Stomach (tissue), 9 donors: ENCODE measurements around the gene NOG. TPM values are rescaled to one million over a fixed set of nuclear protein-coding genes. Genes with fewer than 3 reads are reported as not detected.

Experiments used
- DNase-seq, 2 donors: peaks; one replicate each; pipeline versions ENCODE4 v3.0.0 to v3.0.0-alpha.2; 2013 to 2019
- H3K27ac ChIP-seq, 5 donors: fragments of 200-600 bp in 4 of 5; sonication (generic) in 4 of 5; one replicate each; pipeline ENCODE4 v1.5.1; 2013 to 2019; ENCODE audit warnings: mild to moderate bottlenecking in 1 of 5, moderate library complexity in 1 of 5
- H3K27me3 ChIP-seq, 3 donors: fragments of 200-600 bp; sonication (generic); one replicate each; pipeline ENCODE4 v1.5.1; 2017 to 2019; ENCODE audit warnings: mixed run types in 1 of 3
- H3K36me3 ChIP-seq, 4 donors: fragments of 200-600 bp; sonication (generic); 1 replicate in 3 of 4; 2 replicates in 1 of 4; pipeline ENCODE4 v1.5.1; 2016 to 2019
- H3K4me1 ChIP-seq, 4 donors: fragments of 200-600 bp; sonication (generic); one replicate each; pipeline ENCODE4 v1.5.1; 2016 to 2019
- H3K4me3 ChIP-seq, 4 donors: fragments of 200-600 bp; sonication (generic) in 3 of 4; one replicate each; pipeline ENCODE4 v1.5.1; 2016 to 2019; ENCODE audit warnings: mild to moderate bottlenecking in 1 of 4
- H3K9me3 ChIP-seq, 4 donors: fragments of 200-600 bp; sonication (generic); one replicate each; pipeline ENCODE4 v1.5.1; 2016 to 2019
- EP300 ChIP-seq: sonication (generic); formaldehyde crosslinking; IDR thresholded peaks from one replicate; pipeline ENCODE4 v1.6.1; 2017; ENCODE audit warnings: antibody characterized with exemption
- POLR2A ChIP-seq, 4 donors: fragments of 450-650 bp; IDR thresholded peaks; one replicate each; pipeline ENCODE4 v1.6.1; 2016; ENCODE audit warnings: antibody characterized with exemption in 4 of 4, control low read depth in 2 of 4, mild to moderate bottlenecking in 1 of 4, moderate library complexity in 1 of 4
- POLR2AphosphoS5 ChIP-seq, 3 donors: sonication (generic); formaldehyde crosslinking; IDR thresholded peaks; one replicate each; pipeline ENCODE4 v1.6.1; 2016; ENCODE audit warnings: antibody characterized with exemption in 3 of 3
- WGBS, 5 donors: extraction: QIAGEN DNeasy Blood & Tissue Kit in 3 of 5; methylation state at CpG; one replicate each; pipeline versions ENCODE4 v1.1.5 to v1.1.7; 2013 to 2018; 5-methylcytosine and 5-hydroxymethylcytosine counted together
- intact Hi-C: fragments of 100-400 bp; cut with DNase I; formaldehyde crosslinking; loops from one replicate; pipeline ENCODE4 v1.15.1; 2023; ENCODE audit warnings: low total_unique reads
- polyA plus RNA-seq, 3 donors: library from polyadenylated mRNA; stranded (reverse); fragments of 200-250 nt; gene quantifications; one replicate each; pipeline ENCODE4 v1.2.3, GENCODE V29; 2013
- small RNA-seq, 4 donors: library from RNA; depleted of rRNA; stranded (forward); fragments of <200 nt; gene quantifications; one replicate each; pipeline ENCODE3, GENCODE V24; 2016
- total RNA-seq, 5 donors: library from RNA; depleted of rRNA; stranded (reverse); fragments of >200 nt; gene quantifications; one replicate each; pipeline versions ENCODE4 v1.1.0 to v1.2.3, GENCODE V29; 2014 to 2016
- TF ChIP-seq, protein P1 (sequence below), 7 experiments: fragments of 450-650 bp in 4 of 7; fragments of 200-600 bp in 3 of 7; sonication (generic) in 3 of 7; IDR thresholded peaks; one replicate each; pipeline ENCODE4 v1.5.1; 2016 to 2019; ENCODE audit warnings: antibody characterized with exemption in 7 of 7, control low read depth in 2 of 7, mild to moderate bottlenecking in 1 of 7
- donor health status: healthy with polysubstance abuse.
- donor health status: Bipolar disorder and iron deficiency.
- donor health status: healthy.

The NOG gene
- total and polyA plus RNA-seq, 8 donors: 0.23 to 1.7 (median 0.31) TPM; not detected in 5

DNA sequence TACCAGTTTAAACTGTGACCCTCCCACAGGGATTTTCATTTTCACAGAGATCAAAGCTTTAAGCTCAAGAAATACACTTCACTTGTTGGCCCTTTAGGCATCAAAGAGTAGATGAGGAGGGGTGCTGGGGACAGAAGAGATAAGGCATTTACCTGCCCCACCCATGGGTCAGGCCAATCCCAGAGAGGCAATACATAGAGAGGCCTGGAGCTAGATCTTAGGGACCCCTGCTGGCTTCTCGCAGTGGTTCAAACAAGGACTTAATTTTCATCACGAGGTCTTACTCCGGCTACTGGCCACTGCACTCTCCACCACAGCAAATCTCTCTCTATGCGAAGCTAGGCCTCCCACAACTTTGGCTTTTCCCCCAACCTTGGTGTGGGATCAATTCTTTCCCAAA, 46.6 kb downstream of the NOG start:
- Histone ChIP-seq H3K4me3 (no peak overlapping the region), H3K4me1 (no peaks in the 10 kb centered on the region), H3K36me3 (no peaks in the 10 kb centered on the region), H3K27ac (no peak overlapping the region), H3K27me3 (peaks cover 0 to 43% (median 0%) of the 10 kb centered on the region in 3 donors), H3K9me3 (no peaks in the 10 kb centered on the region)
- TF ChIP-seq EP300: no peak
- no peak for TF ChIP-seq POLR2A (IDR thresholded peaks at IDR 0.05)
- no peak for TF ChIP-seq POLR2AphosphoS5 (IDR thresholded peaks at IDR 0.05)
- TF ChIP-seq, protein P1, sequence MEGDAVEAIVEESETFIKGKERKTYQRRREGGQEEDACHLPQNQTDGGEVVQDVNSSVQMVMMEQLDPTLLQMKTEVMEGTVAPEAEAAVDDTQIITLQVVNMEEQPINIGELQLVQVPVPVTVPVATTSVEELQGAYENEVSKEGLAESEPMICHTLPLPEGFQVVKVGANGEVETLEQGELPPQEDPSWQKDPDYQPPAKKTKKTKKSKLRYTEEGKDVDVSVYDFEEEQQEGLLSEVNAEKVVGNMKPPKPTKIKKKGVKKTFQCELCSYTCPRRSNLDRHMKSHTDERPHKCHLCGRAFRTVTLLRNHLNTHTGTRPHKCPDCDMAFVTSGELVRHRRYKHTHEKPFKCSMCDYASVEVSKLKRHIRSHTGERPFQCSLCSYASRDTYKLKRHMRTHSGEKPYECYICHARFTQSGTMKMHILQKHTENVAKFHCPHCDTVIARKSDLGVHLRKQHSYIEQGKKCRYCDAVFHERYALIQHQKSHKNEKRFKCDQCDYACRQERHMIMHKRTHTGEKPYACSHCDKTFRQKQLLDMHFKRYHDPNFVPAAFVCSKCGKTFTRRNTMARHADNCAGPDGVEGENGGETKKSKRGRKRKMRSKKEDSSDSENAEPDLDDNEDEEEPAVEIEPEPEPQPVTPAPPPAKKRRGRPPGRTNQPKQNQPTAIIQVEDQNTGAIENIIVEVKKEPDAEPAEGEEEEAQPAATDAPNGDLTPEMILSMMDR (IDR thresholded peaks at IDR 0.05): no peak
- intact Hi-C loops: no loop called here
- WGBS, 5 donors: 62 to 79% (median 68%) methylated on average over 4 of the region's 4 CpGs
- DNase-seq: no peak

DNA sequence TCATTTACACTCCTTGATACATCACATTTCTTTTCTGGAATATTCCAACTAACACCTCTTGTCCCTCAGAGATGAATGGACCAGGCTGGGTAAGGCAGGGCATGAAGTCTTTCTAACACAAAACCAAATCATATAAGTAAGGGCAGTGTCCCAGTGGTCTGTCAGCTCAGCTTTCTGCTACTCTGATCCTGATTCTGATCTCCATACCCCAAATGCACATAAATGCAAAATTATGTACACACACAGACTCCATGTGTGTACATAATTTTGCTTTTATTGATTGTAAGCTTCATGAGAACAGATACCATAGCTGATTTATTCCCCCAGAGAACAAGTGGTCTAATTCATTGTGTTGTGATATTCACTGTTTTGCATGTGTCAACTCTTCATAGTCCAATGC, 47.9 kb downstream of the NOG start:
- no peak for TF ChIP-seq POLR2A (IDR thresholded peaks at IDR 0.05)
- no peak for TF ChIP-seq EP300
- TF ChIP-seq, protein P1 (IDR thresholded peaks at IDR 0.05): no peak
- TF ChIP-seq POLR2AphosphoS5 (IDR thresholded peaks at IDR 0.05): no peak
- no peaks in the 10 kb centered on the region for H3K9me3 ChIP-seq

DNA sequence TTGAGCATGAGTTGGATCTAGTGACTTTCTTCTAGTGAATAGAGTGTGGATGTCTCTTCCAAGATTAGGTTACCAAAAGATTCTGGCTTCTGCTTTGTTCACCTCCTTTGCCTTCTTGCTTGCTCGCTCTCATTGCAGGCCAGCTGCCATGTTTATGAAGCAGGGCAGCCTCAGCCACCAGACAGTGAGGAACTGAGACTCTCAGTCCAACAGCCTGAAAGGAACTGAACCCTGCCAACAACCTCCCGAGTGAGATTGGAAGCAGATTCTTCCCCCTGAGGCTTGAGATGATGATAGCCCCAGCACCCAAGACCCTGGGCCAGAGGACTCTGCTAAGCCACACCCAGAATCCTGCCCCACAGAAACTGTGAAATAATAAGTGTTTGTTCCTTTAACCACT, 48.4 kb downstream of the NOG start:
- intact Hi-C loops: no loop called here
- Histone ChIP-seq H3K4me3 (no peak overlapping the region), H3K27me3 (peaks cover 0 to 35% (median 0%) of the 10 kb centered on the region in 3 donors), H3K9me3 (no peaks in the 10 kb centered on the region), H3K27ac (no peak overlapping the region), H3K4me1 (no peaks in the 10 kb centered on the region), H3K36me3 (no peaks in the 10 kb centered on the region)
- WGBS, 5 donors: 52 to 69% (median 63%) methylated on average over 2 of the region's 2 CpGs
- no peak for DNase-seq
- TF ChIP-seq POLR2AphosphoS5 (IDR thresholded peaks at IDR 0.05): no peak
- TF ChIP-seq EP300: no peak
- no peak for TF ChIP-seq POLR2A (IDR thresholded peaks at IDR 0.05)
- TF ChIP-seq, protein P1 (IDR thresholded peaks at IDR 0.05): no peak

More for the DNA sequence above, 47.9 kb downstream of the NOG start:
- Histone ChIP-seq H3K4me3 (no peak overlapping the region), H3K4me1 (no peaks in the 10 kb centered on the region), H3K36me3 (no peaks in the 10 kb centered on the region), H3K27me3 (peaks cover 0 to 35% (median 0%) of the 10 kb centered on the region in 3 donors), H3K27ac (no peak overlapping the region)
- DNase-seq: no peak
- intact Hi-C loops: no loop called here

DNA sequence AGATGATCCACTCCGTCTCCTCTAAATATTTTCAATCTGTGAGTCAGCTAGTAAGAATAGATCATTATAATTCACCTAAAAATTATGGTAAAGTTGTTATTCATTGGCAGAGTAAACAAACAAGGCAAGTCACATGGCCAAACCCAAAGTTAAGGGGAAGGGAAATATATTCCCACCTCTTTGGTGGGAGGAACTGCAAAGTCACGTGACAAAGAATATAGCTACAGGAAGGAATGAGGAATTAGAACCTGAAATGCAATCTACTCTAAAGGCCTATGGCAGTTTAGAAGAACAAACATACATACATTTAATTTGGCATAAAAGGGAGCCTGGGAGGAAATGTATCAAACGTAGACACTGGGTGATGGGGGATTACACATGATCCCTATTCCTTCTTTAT, 48.9 kb downstream of the NOG start:
- intact Hi-C loops: no loop called here
- Histone ChIP-seq H3K27ac (no peak overlapping the region), H3K4me3 (no peak overlapping the region), H3K27me3 (peaks cover 0 to 30% (median 0%) of the 10 kb centered on the region in 3 donors), H3K4me1 (no peaks in the 10 kb centered on the region), H3K9me3 (no peaks in the 10 kb centered on the region), H3K36me3 (no peaks in the 10 kb centered on the region)
- TF ChIP-seq, protein P1 (IDR thresholded peaks at IDR 0.05): no peak
- TF ChIP-seq EP300 (no peak), POLR2A (IDR thresholded peaks at IDR 0.05) (no peak), POLR2AphosphoS5 (IDR thresholded peaks at IDR 0.05) (no peak)
- WGBS, 5 donors: 63 to 79% (median 69%) methylated on average over 3 of the region's 3 CpGs
- no peak for DNase-seq

Small RNA genes lying within 50 kb of the gene (small RNA-seq; reads per million reads assigned to genes)
- 0 reads per million in 4 donors for gene RPL39P33

Other genes starting within 250 kb of the NOG start
- 1 to 10 TPM in 2 of 5 donors, under 1 TPM in 1, not detected in 2; 0.72 to 2.7 (median 1.8) TPM for gene C17orf67, start 240.2 kb downstream of the NOG start, total RNA-seq
- gene C17orf67, start 240.2 kb downstream of the NOG start, polyA plus RNA-seq: 1 to 10 TPM; 1.1 to 4.6 (median 1.3) TPM
- gene DGKE, start 240.5 kb downstream of the NOG start, total RNA-seq: 10 to 100 TPM; 13.4 to 38.8 (median 15.2) TPM
- 1 to 10 TPM in 2 of 3 donors, under 1 TPM in 1; 0.56 to 1.8 (median 1.2) TPM for gene DGKE, start 240.5 kb downstream of the NOG start, polyA plus RNA-seq